Muscle of leg (tissue), 11 donors: ENCODE data around the gene SPATA16. TPM values are rescaled to one million over a fixed set of nuclear protein-coding genes. Genes with fewer than 3 reads are reported as not detected.
A peak's percentile ranks its signal among the peaks of the same experiment; 100 is the strongest.

ENCODE experiments used
- DNase-seq: peaks from one replicate; pipeline ENCODE4 v3.0.0; 2013
- H3K27ac ChIP-seq: one replicate; pipeline ENCODE4 v1.5.1; 2013; ENCODE audit warnings: mild to moderate bottlenecking, low read length, control low read depth
- H3K27me3 ChIP-seq: one replicate; pipeline ENCODE4 v1.6.1; 2013; ENCODE audit warnings: low read length; ENCODE audit not compliant: control insufficient read depth, insufficient read depth
- H3K36me3 ChIP-seq: one replicate; pipeline ENCODE4 v1.6.1; 2013; ENCODE audit warnings: low read length; ENCODE audit not compliant: control insufficient read depth, insufficient read depth
- H3K4me1 ChIP-seq: one replicate; pipeline ENCODE4 v1.6.1; 2013; ENCODE audit warnings: low read length; ENCODE audit not compliant: control insufficient read depth, insufficient read depth
- H3K4me3 ChIP-seq: one replicate; pipeline ENCODE4 v1.5.1; 2013; ENCODE audit warnings: low read length, control low read depth
- H3K9me3 ChIP-seq: replicated peaks from 2 replicates; pipeline ENCODE4 v1.6.1; 2013; ENCODE audit warnings: low read depth, low read length; ENCODE audit not compliant: control insufficient read depth
- WGBS: methylation state at CpG from one replicate; pipeline ENCODE4 v1.1.5; 2013; ENCODE audit warnings: missing lambda C conversion rate; ENCODE audit not compliant: insufficient coverage; 5-methylcytosine and 5-hydroxymethylcytosine counted together
- polyA plus RNA-seq, 8 donors: library from polyadenylated mRNA; unstranded; fragments of 120-200 nt; gene quantifications; one replicate each; pipeline versions ENCODE4 v1.2.1 to v1.2.3, GENCODE V29; 2013; ENCODE audit warnings: inconsistent platforms in 1 of 8, low replicate concordance in 1 of 8; ENCODE audit not compliant: insufficient read length in 8 of 8, insufficient read depth in 1 of 8
- total RNA-seq: library from RNA; stranded (reverse); fragments of 120-200 nt; gene quantifications from one replicate; pipeline ENCODE4 v1.2.4, GENCODE V29; 2013

Gene SPATA16
- total and polyA plus RNA-seq, 9 donors = not detected

DNA sequence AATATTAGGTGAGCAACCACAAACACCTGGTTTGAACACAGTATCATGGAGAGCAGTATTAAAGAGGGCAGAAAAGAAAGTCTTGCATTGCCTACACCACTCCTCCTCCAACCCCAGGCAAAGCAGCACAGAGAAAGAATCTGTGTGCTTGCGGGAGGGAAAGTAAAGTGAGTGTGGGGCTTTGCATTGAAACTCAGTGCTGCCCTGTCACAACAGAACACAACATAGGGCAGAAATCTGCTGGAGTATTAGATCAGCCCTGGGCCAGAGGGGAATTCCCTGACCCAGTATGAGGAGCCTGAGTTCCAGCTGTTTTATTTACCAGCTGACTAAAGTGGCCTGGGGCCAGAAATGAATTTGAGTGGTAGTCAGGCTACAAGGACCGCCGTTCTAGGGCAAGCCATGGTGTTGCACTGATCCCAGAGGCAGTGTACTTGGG lies 75.5 kb downstream of the SPATA16 start:
- no peaks in the 10 kb centered on the region for H3K27me3 ChIP-seq
- peak; percentile 58 for DNase-seq
- H3K4me3 ChIP-seq = no peak overlapping the region

DNA sequence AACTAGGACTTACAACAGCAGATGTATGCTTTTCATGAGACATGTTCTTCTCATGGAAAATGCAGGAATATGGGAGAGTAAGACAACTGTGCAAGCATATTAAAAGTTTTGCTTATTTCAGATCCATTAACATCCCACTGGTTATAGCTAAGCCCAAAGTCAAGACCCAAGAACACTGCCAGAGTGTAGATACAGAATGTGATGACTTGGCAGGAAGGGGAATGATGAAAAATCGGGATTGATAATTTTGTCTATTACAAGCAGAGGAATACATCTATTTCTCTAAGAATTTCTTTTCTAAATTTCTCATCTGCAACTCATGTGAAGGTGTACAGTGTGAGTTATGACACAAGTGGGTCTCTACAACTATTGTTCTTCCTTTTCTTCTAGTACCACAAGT lies 76.4 kb downstream of the SPATA16 start:
- no CpG with 5 or more reads among the region's 1 CpG for WGBS
- Histone ChIP-seq H3K4me3 (no peak overlapping the region), H3K36me3 (no peaks in the 10 kb centered on the region), H3K27me3 (no peaks in the 10 kb centered on the region), H3K4me1 (peaks cover 6% of the 10 kb centered on the region), H3K27ac (no peak overlapping the region), H3K9me3 (no peaks in the 10 kb centered on the region)
- DNase-seq = no peak

More for the DNA sequence above, 75.5 kb downstream of the SPATA16 start:
- Histone ChIP-seq H3K27ac (no peak overlapping the region), H3K9me3 (no peaks in the 10 kb centered on the region), H3K4me1 (peaks cover 6% of the 10 kb centered on the region), H3K36me3 (no peaks in the 10 kb centered on the region)
- WGBS = no CpG with 5 or more reads among the region's 3 CpGs

DNA sequence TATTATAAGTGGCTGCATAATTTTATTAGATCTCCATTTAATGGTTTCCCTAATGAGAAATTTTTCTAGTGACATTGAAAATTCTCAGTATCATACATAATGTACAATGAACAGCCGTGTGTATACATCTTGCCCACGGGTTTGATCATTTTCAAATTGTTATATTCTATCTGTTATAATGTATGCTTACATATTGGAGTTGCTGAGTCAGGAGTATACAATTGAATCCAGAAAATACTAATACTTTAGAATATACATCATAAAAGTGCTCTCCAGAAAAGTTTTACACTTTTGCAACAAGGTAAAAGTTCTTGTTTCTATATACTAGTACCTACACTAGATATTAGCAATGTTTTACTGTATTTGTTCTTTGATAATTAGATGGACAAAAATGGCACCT lies 82.8 kb downstream of the SPATA16 start:
- no peak overlapping the region for H3K27ac ChIP-seq
- no peaks in the 10 kb centered on the region for H3K9me3 ChIP-seq
- H3K27me3 ChIP-seq = no peaks in the 10 kb centered on the region
- whole genome bisulfite sequencing = no CpG with 5 or more reads among the region's 2 CpGs
- H3K36me3 ChIP-seq = no peaks in the 10 kb centered on the region
- H3K4me3 ChIP-seq = no peak overlapping the region
- no peak for DNase-seq
- H3K4me1 ChIP-seq = no peaks in the 10 kb centered on the region

DNA sequence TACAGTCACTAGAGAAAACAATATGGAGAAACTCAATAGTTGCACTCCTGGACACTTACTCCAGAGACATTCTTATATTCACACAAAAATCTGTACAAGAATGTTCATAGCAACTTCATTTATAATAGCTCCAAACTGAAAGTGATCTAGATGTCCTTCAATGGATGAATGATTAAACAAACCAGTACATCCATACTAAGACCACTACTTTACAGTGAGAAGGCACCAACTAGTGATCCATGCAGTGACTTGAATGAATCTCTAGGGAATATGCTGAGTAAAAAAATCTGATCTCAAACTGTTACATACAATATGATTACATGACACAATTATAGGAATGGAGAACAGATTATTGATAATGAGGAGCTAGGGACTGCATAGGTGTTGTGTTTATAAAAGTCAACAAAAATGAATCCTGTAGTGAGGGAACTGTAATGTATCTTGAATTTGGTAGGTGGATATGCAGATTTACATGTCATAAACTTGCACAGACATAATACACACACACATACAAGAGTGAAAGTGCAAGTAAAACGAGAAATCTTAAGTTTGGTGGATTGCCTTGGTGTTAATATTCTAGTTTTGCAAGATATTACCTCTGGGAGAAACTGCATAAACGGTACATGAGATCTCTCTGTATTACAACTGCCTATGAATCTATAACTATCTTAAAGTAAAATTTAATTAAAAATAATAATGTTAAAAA lies 85.7 kb downstream of the SPATA16 start:
- Histone ChIP-seq H3K4me3 (no peak overlapping the region), H3K4me1 (no peaks in the 10 kb centered on the region), H3K27me3 (no peaks in the 10 kb centered on the region), H3K9me3 (no peaks in the 10 kb centered on the region), H3K36me3 (no peaks in the 10 kb centered on the region), H3K27ac (no peak overlapping the region)
- no peak for DNase-seq
- WGBS = no CpG with 5 or more reads among the region's 2 CpGs

DNA sequence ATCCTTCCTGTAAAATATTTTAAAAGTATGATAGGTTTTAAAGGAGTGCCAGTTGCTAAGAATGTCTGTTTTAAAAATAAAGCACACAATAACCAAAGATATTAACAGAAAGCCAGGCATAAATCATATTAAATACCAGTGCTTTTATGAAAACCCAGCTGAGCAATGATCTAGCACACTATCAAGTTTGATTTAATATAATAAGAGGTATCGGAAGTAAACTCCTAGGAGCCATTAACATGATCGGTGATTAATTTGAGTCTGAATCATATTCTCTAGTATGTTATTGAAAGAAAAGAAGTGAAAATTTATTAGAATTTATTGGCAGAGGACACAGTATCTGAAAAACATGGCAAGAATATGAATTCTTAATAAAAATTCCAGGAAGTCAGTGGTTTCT lies 91.7 kb downstream of the SPATA16 start:
- no peaks in the 10 kb centered on the region for H3K27me3 ChIP-seq
- H3K4me1 ChIP-seq = no peaks in the 10 kb centered on the region
- no peaks in the 10 kb centered on the region for H3K9me3 ChIP-seq
- no peaks in the 10 kb centered on the region for H3K36me3 ChIP-seq
- no peak overlapping the region for H3K27ac ChIP-seq
- no CpG with 5 or more reads among the region's 2 CpGs for WGBS
- no peak overlapping the region for H3K4me3 ChIP-seq
- DNase-seq = peak; percentile 1

DNA sequence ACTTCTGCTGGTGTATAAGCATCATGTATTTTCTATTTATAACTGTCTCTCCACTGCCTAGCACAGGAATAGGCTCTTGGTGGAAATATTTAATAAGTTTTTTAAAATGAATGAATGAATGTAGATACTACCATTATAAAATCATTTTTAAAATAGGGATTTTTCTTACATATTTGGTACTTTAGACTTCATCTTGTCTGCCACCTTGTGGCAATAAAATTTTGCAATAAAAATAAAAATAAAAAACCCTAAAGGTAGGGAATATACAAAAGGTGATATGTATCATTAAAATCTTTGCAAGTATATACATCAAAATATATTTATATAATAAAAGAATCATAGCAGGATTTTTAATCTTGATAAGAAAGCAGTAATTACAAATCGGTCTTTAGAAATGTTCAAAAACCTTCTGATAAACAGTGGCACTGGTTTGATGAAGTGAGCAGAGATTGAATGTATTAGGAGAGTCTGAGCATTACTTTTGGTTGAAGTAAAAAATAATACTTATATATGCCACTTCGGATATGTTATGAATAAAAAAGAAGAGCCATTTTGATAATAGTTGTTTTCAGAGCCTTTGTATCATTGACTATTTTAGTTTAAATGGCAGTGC lies 95.2 kb downstream of the SPATA16 start:
- H3K9me3 ChIP-seq = no peaks in the 10 kb centered on the region
- DNase-seq = peak; percentile 18
- H3K36me3 ChIP-seq = no peaks in the 10 kb centered on the region
- H3K27ac ChIP-seq = no peak overlapping the region
- H3K27me3 ChIP-seq = no peaks in the 10 kb centered on the region
- no peaks in the 10 kb centered on the region for H3K4me1 ChIP-seq
- no peak overlapping the region for H3K4me3 ChIP-seq
- no CpG with 5 or more reads among the region's 2 CpGs for WGBS

DNA sequence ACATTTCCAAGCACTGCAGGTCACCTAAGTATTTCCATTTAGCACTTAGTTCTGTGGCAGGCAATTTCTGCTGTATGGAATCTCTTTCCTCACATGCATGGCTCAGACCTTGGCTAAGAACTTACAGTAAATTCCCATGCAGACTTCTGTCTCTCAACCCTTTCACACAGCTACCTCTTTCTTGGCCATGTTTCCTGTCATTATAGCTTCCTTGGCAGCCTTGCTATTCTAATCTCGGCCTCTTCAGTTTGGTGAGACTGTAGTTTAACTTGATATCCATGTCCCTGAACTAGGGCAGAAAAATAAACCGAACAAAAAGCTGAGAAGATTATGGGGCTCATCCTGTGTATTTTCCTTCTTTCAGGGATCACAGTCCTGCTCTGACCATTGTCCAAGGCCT lies 96.0 kb downstream of the SPATA16 start:
- no CpG with 5 or more reads among the region's 2 CpGs for WGBS
- Histone ChIP-seq H3K9me3 (no peaks in the 10 kb centered on the region), H3K27me3 (no peaks in the 10 kb centered on the region), H3K36me3 (no peaks in the 10 kb centered on the region), H3K27ac (no peak overlapping the region), H3K4me3 (no peak overlapping the region), H3K4me1 (no peaks in the 10 kb centered on the region)
- DNase-seq = peak; percentile 19

DNA sequence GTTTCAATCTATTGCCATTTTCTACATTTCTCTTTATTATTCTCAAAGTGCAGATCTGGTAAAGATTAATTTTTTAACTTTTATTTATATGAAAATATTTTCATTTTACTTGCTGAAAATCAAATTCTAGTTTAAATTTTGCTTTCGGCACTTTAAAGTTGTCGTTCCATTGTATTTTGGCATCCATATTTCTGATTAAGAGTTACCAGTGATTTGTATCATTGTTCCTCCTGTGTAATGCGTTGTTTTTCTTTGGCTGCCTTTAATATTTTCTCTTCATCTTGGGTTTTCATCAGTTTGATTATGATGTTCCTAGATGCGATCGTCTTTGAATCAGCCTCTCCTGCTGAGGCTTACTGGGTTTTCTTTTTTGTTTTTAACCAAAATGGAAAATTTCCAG lies 97.3 kb downstream of the SPATA16 start:
- WGBS = no CpG with 5 or more reads among the region's 5 CpGs
- Histone ChIP-seq H3K9me3 (no peaks in the 10 kb centered on the region), H3K4me3 (no peak overlapping the region), H3K27ac (no peak overlapping the region), H3K36me3 (no peaks in the 10 kb centered on the region), H3K4me1 (no peaks in the 10 kb centered on the region), H3K27me3 (no peaks in the 10 kb centered on the region)
- no peak for DNase-seq

DNA sequence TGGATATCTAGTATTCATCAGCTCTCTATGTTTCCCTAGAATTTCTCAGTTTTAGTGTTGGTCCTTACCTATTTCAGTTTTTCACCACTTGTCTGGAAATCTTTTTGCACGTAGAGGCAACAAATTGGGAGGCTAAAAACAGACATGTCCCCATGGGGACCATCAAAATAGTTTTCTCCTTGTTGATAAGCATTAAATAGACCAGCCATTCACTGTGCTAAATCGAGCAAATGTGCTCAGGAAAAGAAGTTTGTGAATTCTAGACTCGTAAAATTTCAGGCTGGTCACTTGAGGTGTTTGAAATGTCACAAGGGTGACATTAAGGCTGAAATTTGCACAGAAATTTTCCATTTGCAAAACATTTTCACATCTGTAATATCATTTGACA lies 102.6 kb downstream of the SPATA16 start:
- no peak for DNase-seq
- no CpG with 5 or more reads among the region's 3 CpGs for WGBS
- Histone ChIP-seq H3K36me3 (no peaks in the 10 kb centered on the region), H3K27ac (no peak overlapping the region), H3K4me3 (no peak overlapping the region), H3K27me3 (no peaks in the 10 kb centered on the region), H3K4me1 (no peaks in the 10 kb centered on the region), H3K9me3 (no peaks in the 10 kb centered on the region)

DNA sequence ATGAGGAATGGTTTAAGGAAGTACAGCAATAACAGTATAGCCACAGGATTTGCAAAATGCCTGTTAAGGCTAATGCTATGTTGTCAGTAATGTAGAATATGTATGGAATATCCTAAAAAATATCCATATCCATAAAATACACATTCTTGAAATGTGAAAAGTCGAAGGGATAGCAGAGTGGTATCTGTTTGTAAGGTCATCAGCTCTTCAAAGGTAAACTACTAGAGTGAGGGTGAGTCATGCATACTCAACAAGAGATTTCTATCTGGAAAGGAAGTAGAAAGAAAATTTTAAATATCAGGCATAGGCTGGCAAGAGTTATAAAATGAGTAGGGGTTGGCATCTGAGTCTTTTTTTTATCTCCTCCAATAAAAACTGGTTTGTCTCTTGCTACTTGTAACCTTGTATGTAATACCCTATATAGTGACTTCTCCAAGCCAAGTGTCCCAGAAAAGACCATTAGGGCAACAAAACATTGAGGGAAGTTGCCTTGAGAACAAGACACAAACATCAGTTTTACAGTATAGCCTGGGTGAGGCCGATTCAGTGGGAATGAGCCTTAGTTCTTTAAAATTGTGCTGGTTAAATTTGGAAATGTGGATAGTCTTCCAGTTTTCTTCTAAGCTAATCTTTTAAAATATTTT lies 103.1 kb downstream of the SPATA16 start:
- no peaks in the 10 kb centered on the region for H3K9me3 ChIP-seq
- H3K27me3 ChIP-seq = no peaks in the 10 kb centered on the region
- WGBS = no CpG with 5 or more reads among the region's 2 CpGs
- H3K4me3 ChIP-seq = no peak overlapping the region
- H3K36me3 ChIP-seq = no peaks in the 10 kb centered on the region
- H3K4me1 ChIP-seq = no peaks in the 10 kb centered on the region
- no peak overlapping the region for H3K27ac ChIP-seq
- DNase-seq = no peak
